D721Med (cell line): ENCODE data around the gene MYMK.

Experiments
- DNase-seq: peaks from one replicate; pipeline ENCODE4 v3.0.0; 2011; ENCODE audit warnings: low spot score; ENCODE audit not compliant: insufficient read length
- FAIRE-seq: peaks from 2 replicates; lab custom pipeline; 2011; peaks lifted over from hg19 to GRCh38; lab: Jason Lieb, UNC
- TF ChIP-seq, protein P1 (sequence below): IDR thresholded peaks from 2 replicates; pipeline ENCODE4 v1.5.1; 2012; ENCODE audit warnings: mild to moderate bottlenecking, control low read depth; ENCODE audit not compliant: insufficient read depth; ENCODE audit errors: missing control alignments

The MYMK gene

DNA sequence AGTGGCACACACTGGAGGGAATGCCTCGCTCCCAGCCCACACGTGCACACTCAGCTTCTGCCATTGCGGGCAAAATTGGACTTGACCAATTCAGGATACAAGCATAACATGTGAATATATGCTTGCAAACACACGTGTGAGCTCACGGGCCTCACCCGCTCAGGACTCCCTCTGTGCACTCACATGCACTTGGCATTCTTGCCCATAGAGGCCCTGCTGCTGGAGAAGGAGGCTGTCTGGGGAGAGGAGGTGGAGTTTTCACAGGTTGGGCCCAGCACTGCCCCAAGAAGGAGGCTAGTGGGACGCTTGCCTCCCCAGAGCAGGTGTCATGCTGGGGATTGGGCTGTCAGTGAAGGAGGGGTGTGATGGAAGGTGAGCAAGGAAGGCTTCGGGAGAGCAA, 1.7 kb downstream of the MYMK start:
- TF ChIP-seq, protein P1, sequence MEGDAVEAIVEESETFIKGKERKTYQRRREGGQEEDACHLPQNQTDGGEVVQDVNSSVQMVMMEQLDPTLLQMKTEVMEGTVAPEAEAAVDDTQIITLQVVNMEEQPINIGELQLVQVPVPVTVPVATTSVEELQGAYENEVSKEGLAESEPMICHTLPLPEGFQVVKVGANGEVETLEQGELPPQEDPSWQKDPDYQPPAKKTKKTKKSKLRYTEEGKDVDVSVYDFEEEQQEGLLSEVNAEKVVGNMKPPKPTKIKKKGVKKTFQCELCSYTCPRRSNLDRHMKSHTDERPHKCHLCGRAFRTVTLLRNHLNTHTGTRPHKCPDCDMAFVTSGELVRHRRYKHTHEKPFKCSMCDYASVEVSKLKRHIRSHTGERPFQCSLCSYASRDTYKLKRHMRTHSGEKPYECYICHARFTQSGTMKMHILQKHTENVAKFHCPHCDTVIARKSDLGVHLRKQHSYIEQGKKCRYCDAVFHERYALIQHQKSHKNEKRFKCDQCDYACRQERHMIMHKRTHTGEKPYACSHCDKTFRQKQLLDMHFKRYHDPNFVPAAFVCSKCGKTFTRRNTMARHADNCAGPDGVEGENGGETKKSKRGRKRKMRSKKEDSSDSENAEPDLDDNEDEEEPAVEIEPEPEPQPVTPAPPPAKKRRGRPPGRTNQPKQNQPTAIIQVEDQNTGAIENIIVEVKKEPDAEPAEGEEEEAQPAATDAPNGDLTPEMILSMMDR = no peak
- FAIRE-seq = no peak

DNA sequence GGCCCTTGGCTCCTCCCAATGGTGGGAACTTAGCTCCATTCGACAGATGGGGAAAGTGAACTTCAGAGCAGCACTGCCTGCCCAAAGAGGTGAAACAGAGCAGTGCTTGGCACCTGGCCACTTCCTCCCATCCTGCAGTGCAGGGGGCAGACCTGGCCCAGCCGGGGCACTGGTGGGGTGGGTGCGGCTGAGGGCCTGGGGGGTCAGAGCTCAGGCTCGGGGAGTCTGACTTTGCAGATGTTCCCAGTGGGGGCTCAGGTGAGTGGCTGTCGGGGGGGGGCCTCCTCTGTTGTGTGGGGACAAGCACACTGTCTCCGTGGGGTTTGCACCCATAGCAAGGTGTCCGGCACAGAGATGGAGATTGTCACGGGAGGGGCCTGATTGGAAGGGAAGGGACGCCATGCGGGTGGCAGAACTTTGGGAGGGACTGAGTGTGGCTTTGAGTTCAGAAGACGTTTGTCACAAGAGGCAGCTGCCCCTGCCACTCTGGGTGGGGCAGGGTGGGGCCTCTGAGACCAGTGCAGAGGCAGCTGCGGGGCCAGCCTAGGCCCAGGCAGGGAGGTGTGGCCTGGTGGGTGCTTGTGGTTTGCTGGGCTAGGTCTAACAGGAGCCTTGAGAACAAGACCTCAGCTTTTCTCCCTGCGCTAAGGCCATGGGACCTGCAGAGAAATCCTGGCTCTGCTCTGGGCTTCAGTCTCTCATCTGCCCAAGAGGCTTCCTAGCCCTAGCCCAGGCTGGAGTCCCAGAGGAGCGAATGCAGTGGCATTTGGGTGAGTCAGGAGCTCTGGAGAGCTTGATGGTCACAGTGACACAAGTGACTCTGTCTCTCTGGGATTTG, 2.5 kb downstream of the MYMK start:
- no peak for DNase-seq
- TF ChIP-seq, protein P1 = no peak
- no peak for FAIRE-seq

More for the DNA sequence above, 1.7 kb downstream of the MYMK start:
- DNase-seq = no peak

DNA sequence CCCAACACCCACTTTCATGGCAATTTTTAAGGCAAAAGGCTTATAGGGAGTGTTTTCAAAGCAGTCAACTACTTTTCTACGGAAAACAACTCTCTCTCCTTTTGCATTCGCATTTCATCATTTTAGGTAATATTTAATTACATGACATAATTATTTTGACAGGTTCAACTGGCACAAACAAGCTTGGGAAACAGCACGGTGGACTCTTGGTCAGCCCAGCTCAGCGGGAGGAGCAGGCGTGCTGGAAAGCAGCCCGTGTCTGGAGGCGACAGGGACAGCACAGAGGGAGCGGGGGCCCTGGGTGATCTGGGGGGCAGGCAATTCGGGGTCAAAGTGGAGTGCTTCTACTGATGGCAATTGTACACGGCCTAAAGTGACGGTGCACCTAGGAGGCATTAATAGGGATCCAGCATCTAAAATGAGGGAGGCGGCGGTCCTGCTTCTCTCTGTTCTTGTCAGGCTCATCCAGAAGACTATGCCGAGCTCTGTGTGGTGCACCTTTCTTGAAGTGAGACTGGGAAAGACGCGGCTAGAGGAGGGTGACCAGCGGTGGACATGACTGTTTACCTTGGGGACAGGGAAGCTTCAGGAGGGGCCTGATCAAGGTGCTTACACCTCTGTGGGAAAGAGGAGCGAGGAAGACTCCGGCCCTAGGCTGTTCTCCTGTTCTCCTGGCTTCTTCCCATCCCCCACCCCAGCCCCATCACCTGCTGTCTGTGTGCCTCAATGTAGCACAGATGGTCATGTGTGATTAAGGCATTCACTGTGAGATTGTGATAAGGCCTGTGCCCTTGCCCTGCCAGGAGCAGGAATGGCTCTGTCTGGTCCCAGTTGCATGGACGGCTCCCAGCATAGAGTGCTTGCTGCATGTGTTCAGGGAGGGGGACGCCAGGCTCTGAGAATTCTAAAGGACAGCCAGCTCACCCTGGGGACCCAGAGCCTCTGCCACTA, 3.4 kb downstream of the MYMK start:
- DNase-seq (no peak), FAIRE-seq (no peak)
- TF ChIP-seq, protein P1 = no peak

DNA sequence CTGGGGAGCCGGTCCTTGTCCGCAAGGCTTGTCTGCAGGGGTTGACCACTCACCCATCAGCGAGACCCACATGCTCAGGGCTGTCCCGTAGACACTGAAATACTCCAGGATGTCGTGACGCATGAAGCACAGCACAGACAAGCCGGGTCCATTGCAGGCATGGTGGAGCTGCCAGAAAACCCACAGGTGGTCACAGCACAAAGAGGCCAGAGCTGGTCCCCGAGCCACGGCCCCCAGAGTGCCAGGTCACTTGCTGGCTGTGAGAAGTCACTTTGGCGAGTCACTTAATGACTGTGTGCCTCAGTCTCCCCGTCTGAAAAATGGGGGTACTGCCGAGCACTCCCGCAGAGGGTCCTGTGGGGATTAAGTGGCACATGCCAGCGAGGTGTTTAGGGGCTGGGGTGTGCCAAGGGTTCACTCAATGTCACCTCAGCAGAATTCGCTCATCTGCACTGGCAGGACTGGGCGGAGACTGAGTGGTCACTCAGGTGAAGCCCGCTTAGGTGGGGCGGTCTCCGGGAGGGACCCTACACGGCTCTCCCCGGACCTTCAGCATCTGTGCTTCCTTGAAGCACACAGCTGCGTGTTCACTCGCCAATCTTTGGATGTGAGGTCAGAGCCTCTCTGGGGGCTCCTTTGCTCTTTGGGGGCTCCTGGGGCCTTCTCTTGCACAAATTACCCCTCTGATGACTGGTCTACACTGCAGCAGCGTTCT, 4.5 kb downstream of the MYMK start:
- no peak for FAIRE-seq
- no peak for DNase-seq
- TF ChIP-seq, protein P1 = no peak

DNA sequence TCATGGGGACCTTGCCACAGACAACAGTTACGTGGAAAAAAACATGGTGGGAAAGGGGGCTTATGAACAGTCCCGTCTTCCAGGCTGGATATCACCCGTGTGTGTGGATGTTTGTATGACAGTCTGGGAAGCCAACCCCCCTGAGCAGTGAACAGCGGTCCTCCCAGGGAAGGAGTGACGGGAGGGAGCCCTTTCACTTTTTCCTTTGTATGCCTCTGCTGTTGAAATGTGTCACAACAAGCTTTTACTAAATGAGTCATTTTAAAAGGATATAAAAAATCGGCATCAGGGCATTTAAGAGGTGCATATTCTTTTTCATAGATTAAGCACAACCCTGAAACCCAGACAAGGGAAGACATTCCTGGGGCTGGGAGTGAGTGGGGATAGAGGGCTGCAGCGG, 5.1 kb downstream of the MYMK start:
- DNase-seq (no peak), FAIRE-seq (no peak)
- TF ChIP-seq, protein P1 = no peak

DNA sequence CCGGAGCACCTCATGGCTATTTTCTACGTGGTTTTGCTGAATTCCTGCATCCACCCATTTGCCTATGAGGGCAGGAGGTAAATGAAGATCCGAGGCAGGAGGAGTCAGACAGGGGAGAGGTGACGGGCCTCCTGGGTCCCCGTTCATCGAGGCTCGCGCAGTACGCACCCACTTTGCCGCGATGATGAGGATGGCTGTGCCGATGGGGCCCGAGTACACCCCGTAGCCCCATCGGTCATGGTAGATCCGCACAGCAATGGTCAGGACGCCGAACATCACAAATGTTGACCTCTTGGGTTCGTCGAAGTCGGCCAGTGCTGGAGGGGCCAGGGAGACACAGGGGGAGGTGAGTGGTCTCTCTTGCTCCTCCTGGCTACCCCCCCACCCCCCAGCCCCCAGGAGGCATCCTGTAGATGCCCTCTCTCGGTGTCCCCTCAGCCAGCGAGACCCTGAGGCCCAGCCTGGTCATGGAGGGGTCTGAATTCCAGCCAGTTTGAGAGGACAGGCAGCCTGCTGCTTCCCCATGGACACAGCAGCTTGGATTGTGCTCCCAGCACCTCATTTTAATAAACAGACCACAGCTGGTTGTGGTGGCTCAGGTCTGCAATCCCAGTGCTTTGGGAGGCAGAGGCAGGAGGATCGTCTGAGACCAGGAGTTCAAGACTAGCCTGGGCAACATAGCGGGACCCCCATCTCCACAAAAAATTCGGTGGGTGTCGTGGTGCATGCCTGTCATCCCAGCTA, 5.9 kb downstream of the MYMK start:
- TF ChIP-seq, protein P1 = no peak
- DNase-seq = no peak
- FAIRE-seq = no peak
